Stimulated activated CD8-positive, alpha-beta memory T cell treated with anti-CD3 and anti-CD28 coated beads, Interleukin-4, amount 100 ng/mL, for 4 hours (primary cell): Measurements from ENCODE around the gene FAM120A.
"Not testable (repeated sequence)": the region's sequence is repeated elsewhere in the genome, so short reads cannot be mapped to it uniquely, and the experiment has no call there.

Source experiments
- DNase-seq, 2 donors: peaks; one replicate each; pipeline ENCODE4 v3.0.0-alpha.2; 2020; ENCODE audit warnings: low read depth in 2 of 2, low spot score in 1 of 2

The FAM120A gene, protein sequence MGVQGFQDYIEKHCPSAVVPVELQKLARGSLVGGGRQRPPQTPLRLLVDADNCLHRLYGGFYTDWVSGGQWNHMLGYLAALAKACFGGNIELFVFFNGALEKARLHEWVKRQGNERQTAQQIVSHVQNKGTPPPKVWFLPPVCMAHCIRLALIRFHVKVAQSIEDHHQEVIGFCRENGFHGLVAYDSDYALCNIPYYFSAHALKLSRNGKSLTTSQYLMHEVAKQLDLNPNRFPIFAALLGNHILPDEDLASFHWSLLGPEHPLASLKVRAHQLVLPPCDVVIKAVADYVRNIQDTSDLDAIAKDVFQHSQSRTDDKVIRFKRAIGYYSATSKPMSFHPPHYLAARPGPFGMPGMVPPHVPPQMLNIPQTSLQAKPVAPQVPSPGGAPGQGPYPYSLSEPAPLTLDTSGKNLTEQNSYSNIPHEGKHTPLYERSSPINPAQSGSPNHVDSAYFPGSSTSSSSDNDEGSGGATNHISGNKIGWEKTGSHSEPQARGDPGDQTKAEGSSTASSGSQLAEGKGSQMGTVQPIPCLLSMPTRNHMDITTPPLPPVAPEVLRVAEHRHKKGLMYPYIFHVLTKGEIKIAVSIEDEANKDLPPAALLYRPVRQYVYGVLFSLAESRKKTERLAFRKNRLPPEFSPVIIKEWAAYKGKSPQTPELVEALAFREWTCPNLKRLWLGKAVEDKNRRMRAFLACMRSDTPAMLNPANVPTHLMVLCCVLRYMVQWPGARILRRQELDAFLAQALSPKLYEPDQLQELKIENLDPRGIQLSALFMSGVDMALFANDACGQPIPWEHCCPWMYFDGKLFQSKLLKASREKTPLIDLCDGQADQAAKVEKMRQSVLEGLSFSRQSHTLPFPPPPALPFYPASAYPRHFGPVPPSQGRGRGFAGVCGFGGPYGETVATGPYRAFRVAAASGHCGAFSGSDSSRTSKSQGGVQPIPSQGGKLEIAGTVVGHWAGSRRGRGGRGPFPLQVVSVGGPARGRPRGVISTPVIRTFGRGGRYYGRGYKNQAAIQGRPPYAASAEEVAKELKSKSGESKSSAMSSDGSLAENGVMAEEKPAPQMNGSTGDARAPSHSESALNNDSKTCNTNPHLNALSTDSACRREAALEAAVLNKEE

DNA sequence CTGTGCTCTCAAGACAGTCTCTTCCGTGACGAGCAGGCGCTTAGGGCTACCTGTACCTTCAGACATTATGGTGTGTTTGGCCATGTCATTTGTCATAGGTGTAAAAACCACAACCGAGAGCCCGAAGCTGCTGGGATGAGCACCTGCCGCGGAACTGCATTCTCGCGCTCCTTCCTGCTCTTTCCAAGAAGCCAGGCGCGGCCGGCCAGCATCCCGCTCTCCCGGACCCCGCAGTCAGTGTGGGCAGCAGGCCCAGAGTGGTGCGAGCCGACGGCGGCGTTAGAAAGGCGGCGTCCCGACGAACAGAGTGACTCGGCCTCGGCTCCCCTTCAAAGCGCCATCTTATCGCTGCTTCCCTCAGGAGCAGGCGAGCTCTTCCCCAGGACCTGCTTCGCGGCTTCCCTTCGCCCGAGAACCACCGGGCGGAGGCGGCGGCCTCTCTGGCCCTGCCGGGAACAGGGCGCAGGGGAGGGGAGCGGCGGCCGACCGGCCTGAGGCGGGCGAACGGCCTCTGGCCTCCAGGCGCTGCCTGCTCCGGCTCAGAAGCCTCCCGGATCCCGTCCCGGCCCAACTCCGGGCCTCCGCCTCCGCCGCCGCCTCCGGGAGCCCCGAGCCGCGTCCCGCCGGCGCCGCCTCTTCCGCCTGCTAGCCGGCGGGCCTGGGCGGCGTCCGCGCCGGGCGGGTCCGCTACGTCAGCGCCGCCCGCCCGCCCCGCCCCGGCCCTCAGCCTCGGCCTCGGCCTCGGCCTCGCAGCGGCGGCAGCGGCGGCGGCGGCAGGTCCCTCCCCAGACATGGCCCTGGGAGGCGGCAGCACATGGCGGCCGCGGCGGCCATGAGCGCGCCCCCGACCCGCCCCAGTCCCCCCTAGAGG lies at the start of gene FAM120A:
TSS of gene FAM120A (plus strand) at position 741 of the 871 bp plus-strand sequence. CDS start 231 bp downstream, outside the sequence.
- peak; percentile 12 to 52 for DNase-seq

DNA sequence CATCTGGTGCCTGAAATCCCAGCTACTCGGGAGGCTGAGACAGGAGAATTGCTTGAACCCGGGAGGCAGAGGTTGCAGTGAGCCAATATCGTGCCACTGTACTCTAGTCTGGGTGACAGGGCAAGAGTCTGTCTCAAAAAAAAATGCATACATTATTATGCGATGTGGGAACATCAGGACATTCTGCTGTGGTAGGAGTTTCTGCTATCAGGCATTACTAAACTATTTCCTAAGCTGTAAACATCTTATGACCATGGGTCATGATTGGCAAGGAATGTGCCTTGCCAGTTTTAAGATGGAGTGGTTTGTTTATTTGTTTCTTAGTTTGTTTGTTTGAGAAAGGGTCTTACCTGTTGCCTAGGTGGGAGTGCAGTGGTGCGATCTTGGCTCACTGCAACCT lies 45.1 kb upstream of the FAM120A start:
- no peak for DNase-seq

DNA sequence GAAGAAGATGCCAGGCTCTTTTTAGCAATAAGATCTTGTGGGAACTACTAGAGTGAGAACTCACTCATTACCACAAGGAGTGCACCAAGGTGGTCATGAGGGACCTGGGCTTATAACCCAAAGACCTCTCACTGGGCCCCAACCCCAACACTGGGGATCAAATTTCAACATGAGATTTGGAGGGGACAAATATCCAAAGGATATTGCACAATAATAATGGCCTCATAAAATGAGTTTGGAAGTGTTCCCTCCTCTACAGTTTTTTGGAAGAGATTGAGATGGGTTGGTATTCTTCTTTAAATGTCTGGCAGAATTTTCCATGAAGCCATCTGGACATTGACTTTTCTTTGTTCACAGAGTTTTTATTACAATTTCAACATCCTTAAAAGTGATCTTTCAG lies 38.0 kb upstream of the FAM120A start:
- DNase-seq = no peak

DNA sequence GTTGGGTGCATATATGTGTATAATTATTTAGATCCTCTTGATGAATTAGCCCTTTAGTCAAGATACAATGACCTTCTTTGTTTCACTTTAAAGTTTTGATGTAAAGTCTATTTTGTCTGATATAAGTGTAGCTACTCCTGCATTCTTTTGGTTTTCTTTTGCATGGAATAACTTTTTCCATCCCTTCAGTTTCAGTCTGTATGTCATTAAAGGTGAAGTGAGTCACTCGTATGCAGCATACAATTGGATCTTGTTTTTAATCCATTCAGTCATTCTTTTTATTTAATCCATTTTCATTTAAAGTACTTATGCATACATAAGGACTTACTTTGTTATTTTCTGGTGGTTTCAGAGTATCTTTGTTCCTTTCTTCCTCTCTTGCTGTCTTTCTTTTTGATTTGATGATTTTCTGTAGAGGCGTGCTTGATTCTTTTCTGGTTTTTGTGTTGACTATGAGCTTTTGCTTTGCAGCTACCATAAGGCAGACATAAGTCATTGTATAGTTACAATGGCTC lies 36.3 kb upstream of the FAM120A start:
- DNase-seq = no peak

DNA sequence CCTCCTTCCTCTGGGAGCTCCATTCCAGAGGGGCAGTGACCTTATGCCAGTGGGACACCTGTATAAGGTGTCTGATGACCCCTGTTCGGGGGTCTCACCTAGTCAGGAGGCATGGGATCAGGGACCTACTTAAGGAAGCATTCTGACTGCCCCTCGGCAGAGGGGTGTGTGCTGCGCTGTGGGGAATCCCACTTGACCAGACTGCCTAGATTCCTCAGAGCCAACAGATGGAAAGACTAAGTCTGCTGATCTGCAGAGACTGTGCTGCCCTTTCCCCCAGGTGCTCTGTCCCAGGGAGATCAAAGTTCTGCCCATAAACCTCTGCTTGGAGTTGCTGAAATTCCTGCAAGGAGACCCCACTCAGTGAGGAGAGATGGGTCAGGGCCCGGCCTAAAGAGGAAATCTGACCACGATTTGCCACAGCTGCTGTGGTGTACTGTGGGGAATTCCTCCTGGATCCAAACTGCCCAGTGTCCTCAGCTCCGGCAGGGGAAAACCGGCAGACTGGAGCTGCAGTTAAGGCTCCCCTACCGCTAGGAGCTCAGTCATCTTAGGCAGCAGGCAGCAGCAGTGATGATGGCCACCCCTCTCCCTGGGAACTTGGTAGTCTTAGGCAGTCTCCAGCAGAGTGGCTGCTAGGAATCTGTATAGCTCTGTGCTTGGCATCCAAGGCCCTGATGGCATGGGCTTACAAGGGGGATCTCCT lies 34.8 kb upstream of the FAM120A start:
- no peak for DNase-seq

DNA sequence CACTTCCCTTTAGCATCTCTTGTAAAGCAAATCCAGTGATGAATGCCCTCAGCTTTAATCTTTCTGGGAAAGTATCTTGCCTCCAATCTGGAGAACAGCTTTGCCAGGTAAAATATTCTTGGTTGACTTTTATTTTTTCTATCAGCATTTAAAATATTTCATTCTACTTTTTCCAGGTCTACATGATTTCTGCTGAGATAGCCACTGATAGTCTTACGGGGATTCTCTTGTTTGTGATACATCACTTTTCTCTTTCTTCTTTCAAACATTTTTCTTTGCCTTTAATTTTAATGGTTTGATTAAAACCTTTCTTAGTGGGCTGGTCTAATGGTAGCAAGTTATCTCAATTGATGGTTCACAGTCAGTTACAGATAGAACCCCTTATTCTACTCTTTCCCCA lies 33.9 kb upstream of the FAM120A start:
- no peak for DNase-seq

DNA sequence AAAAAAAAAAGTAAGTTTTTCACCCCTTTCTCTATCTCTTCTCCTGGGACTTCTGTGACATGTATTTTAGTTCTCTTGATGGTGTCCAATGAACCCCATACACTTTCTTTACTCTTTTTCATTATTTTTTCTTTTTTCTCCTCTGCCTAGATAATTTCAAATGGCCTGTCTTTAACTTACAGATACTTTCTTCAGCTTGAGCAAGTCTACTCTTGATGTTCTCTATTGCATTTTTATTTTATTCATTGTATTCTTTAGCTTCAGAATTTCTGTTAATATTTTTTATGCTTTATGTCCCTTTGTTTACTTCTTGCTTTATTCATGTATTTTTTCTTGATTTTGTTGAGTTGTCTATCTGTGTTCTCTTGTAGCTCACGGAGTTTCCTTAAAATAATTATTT lies 32.5 kb upstream of the FAM120A start:
- DNase-seq = no peak

DNA sequence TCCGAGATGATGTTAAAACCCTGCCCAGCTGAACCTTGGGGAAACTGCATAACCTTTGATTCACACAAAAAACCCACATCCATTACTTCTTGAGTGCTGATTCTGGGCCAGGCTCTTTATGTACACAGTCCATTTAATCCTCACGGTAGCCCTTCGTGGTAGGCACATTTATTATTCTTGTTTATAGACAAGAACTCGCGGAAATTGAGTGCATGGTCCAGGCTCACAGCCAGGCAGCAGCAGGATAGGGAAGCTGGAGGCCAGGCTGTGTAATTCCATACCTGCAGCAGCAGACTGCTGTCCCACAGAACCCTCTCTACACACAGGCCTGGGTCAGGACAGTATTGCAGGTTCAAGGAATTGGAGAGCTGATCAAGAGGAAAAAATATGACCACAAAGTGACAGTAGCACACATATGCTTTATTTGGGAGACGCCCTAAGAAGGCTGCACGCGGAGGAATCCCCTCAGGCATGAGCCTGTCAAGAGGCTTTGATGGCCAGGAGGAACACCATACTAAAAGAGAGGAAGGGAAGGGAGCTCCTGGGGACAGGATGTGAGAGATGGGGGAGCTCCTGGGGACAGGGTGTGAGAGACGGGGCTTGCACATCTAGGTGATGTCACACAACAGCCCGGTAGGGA lies 28.4 kb upstream of the FAM120A start:
- no peak for DNase-seq

DNA sequence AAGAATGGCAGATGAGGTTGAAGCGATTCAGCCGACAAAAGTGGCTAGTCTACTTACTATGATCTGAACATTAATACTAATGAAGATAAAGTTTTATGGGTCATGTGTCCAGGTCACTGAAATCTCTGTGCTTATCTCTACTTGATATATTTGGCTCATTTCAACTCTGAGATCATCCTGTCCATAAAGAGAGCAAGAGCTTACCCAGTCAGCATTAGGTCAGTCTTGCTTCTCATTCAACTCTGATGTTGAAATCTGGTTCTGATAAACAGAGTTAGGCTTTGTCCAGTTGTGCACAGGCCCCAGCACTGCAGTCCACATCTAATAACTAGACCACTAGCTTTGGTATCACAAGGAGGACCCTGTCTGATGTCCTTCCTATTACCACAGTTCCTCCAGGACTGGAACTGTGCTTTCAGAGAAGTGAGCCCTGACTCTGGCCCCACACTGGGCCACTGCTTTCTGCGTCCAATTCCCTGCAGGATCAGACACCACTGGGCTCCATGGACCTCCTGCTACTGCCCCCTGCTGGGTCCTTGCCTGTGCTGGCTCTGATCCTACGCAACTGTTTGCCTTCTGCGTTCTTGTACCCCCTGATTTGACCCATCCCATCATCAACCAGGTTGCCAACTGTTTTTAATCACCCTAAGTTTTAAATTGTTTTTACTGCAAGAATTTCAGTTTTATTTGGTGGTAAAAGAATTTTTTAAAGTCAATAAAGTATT lies 23.7 kb upstream of the FAM120A start:
- DNase-seq = no peak

DNA sequence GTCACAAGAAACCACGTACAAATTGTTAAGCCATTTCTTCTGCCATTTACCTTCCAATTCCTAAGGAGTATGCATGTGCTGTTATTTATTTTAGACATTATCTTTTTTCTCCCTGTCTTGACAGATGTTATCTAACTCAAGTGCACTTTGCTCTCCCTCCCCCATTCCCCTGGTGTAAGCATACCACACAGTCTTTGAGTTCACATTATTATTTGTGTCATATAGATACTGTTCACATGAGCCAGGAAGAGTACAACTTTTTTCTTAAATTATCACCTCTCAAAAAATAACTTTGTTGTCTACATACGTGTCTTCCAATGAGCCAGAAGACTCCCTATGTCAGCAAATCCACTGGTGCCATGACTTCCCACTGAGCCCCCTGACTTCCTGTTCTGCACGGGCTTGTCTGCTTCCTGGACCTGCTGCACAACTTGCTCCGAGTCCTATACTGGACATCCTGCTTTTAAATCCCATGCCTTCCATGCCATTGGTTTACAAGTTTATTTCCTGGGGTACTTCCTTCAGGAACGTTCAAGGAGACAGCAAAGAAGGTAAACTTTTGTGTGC lies 19.9 kb upstream of the FAM120A start:
- no peak for DNase-seq

DNA sequence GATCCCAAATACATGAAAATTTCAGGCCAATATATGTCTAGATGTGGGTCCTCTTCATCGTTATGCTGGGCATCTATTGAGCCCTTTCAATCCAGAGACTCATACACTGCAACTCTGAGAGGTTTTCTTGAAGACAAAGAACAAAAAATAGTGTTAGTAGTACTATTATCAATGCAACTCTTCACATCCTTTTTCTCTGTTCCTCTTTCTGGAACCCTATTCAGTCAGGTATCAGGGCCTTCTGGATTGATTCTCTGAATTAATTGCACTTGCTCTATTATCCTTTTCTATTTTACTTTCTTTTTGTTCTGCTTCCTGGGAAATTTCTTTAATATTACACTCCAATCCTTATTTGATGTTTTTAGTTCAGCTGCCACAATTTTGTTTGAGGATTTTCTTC lies 18.5 kb upstream of the FAM120A start:
- DNase-seq = no peak

DNA sequence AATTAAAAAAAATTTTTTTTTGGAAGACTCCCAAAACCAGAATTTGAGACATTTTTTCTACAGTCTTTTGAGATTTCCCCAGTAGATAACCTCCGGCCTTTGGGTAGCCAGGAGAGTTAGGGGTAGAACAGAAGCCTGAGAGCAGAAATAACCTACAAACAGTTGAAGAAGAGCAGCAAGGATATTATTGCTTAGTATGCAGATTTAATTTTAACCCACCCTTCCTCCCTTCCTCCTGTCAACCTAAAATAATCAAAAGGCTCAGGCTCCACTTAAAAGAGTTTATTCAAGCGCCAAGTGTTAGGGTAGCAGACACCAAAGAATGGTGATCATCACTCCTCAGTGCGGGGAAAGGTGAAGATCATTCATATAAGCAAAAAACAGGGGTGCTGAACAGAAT lies 17.4 kb upstream of the FAM120A start:
- no peak for DNase-seq

DNA sequence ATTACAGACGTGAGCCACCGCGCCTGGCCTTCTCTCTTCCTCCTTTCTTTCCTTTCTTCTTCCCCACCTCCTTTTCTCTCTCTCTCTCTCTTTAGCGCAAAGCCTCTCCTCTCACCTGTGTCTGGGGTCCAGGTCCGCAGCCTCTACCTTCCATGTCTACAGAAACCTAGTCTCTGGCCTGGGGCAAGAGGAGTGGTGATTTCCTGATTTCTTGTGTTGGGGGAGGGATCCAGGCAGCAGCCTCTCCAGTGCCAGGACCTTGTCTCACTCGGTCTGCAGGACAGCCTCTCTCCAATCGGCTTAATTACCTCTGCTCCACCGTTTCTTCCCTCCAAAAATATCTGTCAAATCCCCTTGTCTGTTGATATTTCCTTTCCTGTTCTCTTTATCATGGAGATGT lies 16.1 kb upstream of the FAM120A start:
- no peak for DNase-seq

DNA sequence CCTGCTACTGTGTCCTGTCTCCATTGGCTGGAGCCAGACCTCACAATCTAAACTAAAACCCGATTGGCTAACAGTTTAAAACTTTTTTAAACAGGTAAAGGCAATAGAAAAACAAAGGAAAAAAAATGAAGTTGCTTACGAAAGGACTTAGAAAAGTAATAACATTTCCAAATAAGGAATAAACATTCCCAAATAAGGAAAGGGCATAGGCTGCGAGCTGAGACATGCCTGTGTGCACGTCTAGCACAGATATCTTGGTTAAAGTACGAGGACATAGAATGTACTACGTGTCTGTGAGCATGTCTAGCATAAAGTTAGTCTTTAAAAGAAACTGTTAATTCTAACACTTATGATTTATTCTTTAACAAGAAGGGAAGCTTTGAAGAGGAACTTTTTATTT lies 15.3 kb upstream of the FAM120A start:
- DNase-seq = no peak

DNA sequence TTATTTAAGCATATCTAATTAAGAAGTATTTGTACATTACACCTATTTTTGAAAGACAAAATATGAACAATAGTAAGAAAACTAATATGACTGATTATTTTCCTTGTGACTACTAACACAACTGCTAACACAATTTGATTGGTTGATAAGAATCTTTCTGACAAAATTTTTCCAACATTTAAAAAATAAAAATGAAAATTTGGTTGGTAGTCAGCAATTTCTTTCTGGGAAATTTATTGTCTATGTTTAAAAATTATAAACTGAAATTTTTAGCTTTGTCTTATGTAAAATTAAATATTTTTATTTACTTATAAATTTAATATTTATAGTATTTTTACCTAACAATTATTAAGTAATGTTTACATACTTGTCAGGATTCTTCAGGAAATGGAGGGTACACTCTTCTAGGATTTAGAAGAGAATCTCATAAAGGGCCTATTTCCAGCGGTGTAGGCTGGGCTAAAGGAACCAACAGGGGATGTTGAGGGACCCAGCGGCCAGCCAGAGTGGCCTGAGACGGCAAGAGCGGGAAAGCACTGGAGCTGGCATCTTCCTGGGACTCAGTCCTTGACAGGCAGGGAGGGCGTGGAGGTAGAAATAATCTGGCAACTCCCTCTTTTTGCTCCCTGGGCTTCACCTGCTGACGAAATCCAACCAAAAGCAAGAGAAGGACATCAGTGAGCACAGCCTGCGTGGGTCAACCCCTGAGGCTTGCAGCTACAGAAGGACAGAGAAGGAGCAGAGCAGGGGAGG lies 14.7 kb upstream of the FAM120A start:
- DNase-seq = no peak

DNA sequence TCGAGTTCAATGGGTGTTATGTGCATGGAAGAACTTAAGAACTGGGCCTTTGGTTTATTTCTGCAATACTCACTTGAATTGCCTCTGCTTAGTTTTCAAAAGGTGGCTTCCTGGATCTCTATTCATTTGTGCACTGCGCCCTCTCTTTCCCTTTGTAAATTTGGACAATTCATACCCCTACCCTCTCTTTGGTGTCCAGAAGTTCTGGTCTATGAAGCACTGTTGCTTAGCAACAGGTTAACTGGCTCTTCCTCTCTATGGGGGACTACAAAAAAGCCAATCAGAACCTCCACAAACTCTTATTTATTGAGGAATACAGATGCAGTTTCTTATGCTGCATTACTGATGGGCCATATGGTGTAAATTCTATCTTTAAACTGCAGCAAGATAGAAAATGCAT lies 13.5 kb upstream of the FAM120A start:
- DNase-seq = no peak

DNA sequence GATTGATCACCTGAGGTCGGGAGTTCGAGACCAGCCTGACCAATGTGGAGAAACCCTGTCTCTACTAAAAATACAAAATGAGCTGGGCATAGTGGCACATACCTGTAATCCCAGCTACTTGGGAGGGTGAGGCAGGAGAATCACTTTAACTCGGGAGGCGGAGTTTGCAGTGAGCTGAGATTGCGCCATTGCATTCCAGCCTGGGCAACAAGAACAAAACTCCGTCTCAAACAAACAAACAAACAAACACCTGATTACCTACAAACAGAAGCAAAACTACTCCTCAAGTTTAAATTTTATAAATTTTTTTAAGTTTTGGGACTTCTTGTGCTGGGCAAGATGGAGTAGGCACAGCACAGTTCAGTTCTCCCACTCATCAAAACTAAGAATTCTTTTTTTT lies 12.2 kb upstream of the FAM120A start:
- not testable (repeated sequence) for DNase-seq
